Endothelial cell of umbilical vein (primary cell): ENCODE results near the gene PXYLP1.

Experiments
- EZH2 ChIP-seq: IDR thresholded peaks from 2 replicates; pipeline ENCODE4 v1.6.1; 2012; ENCODE audit warnings: borderline replicate concordance, low read depth, mild to moderate bottlenecking, moderate library complexity, low read length, inconsistent platforms; ENCODE audit not compliant: severe bottlenecking
- GATA2 ChIP-seq: IDR thresholded peaks from 2 replicates; pipeline ENCODE4 v1.7.0; 2011; ENCODE audit warnings: low read depth, mild to moderate bottlenecking, moderate library complexity, mixed read lengths, low read length; ENCODE audit not compliant: insufficient read length, insufficient read depth
- JUN ChIP-seq: IDR thresholded peaks from 2 replicates; pipeline ENCODE4 v1.6.1; 2011; ENCODE audit warnings: borderline replicate concordance, low read depth; ENCODE audit not compliant: insufficient read length, insufficient read depth
- MYC ChIP-seq: IDR thresholded peaks from one replicate; pipeline ENCODE4 v1.6.1; 2011; ENCODE audit warnings: mild to moderate bottlenecking, low read depth, low read length
- POLR2A ChIP-seq: IDR thresholded peaks from 2 replicates; pipeline ENCODE4 v1.6.1; 2012; ENCODE audit warnings: low read depth, mild to moderate bottlenecking, control low read depth, low read length
- POLR2AphosphoS5 ChIP-seq: IDR thresholded peaks from 2 replicates; pipeline ENCODE4 v1.6.1; 2012; ENCODE audit warnings: low read depth, mild to moderate bottlenecking, control low read depth, low read length, moderate library complexity; ENCODE audit not compliant: insufficient read depth
- TF ChIP-seq, protein P1 (sequence below), 2 donors: IDR thresholded peaks; 1 replicate in 1 of 2; 2 replicates in 1 of 2; pipeline ENCODE4 v1.5.1; 2011; ENCODE audit warnings: low read length in 2 of 2, mild to moderate bottlenecking in 2 of 2, moderate library complexity in 2 of 2, control low read depth in 1 of 2, inconsistent platforms in 1 of 2, low read depth in 1 of 2; ENCODE audit not compliant: insufficient read depth in 1 of 2; ENCODE audit errors: extremely low read depth in 1 of 2
- TF ChIP-seq, protein P2 (sequence below): IDR thresholded peaks from 2 replicates; pipeline ENCODE4 v1.6.1; 2011; ENCODE audit not compliant: insufficient read depth, insufficient read length

DNA sequence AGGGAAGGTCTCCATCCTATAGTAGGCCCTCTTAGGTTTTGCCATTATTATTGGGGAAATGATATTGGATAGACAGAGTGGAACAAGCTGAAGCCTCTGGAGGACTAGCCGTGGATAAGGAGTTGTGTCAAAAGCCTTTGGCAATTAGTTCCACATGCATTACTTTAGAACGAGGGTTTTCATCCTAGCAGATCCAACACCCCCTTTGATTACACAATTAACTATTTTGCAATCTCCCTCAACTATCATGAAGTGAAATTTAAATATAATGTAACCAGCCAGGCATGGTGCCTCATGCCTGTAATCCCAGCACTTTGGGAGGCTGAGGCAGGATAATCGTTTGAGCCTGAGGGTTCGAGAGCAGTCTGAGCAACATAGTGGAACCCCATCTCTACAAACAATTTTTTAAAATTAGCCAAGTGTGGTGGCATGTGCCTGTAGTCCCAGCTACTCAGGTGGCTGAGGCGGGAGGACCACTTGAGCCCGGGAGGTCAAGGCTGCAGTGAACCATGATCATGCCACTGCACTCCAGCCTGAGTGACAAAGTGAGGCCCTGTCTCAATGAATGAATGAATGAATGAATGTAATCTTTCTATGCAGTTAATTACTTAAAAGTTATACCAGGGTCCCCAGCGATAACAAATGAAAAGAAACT is 56.8 kb downstream of the PXYLP1 start:
- TF ChIP-seq, protein P1, sequence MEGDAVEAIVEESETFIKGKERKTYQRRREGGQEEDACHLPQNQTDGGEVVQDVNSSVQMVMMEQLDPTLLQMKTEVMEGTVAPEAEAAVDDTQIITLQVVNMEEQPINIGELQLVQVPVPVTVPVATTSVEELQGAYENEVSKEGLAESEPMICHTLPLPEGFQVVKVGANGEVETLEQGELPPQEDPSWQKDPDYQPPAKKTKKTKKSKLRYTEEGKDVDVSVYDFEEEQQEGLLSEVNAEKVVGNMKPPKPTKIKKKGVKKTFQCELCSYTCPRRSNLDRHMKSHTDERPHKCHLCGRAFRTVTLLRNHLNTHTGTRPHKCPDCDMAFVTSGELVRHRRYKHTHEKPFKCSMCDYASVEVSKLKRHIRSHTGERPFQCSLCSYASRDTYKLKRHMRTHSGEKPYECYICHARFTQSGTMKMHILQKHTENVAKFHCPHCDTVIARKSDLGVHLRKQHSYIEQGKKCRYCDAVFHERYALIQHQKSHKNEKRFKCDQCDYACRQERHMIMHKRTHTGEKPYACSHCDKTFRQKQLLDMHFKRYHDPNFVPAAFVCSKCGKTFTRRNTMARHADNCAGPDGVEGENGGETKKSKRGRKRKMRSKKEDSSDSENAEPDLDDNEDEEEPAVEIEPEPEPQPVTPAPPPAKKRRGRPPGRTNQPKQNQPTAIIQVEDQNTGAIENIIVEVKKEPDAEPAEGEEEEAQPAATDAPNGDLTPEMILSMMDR (IDR thresholded peaks at IDR 0.05; ENCODE audit: extremely low read depth in 1 of 2, insufficient read depth in 1 of 2, low read depth in 1 of 2, low read length in 2 of 2) = no peak
- TF ChIP-seq POLR2A (no peak), POLR2AphosphoS5 (no peak), EZH2 (no peak), MYC (no peak), GATA2 (no peak), JUN (no peak)
- TF ChIP-seq, protein P2, sequence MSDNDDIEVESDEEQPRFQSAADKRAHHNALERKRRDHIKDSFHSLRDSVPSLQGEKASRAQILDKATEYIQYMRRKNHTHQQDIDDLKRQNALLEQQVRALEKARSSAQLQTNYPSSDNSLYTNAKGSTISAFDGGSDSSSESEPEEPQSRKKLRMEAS = no peak
